ENCODE data around the gene SERTAD2. TPM values are rescaled to one million over a fixed set of nuclear protein-coding genes. Genes with fewer than 3 reads are reported as not detected.

The SERTAD2 gene
- total and polyA plus RNA-seq, 2 of the 4 experiments (the other 2 are of a cell fraction): 5.0 to 11.0 TPM

- Histone ChIP-seq H3K9me1 (ENCODE audit: insufficient read depth, low read length) (no peaks in the 10 kb centered on the region), H3K79me1 (ENCODE audit: low read depth in 1 of 2, low read length in 2 of 2) (no peaks in the 10 kb centered on the region), H4K5ac (ENCODE audit: low read depth, low read length) (no peak overlapping the region), H2BK5ac (ENCODE audit: low read depth, low read length, poor library complexity, severe bottlenecking) (no peak overlapping the region), H3K18ac (ENCODE audit: low read depth, low read length) (no peak overlapping the region), H2AK5ac (ENCODE audit: low read depth, low read length) (no peak overlapping the region), H3K4me2 (ENCODE audit: low read depth, low read length) (no peak overlapping the region), H2BK120ac (ENCODE audit: low read depth, low read length) (no peak overlapping the region), H3K36me3 (ENCODE audit: control insufficient read depth, insufficient read depth, low read length) (no peaks in the 10 kb centered on the region), H3K4me1 (ENCODE audit: control insufficient read depth, insufficient read depth, low read length) (no peaks in the 10 kb centered on the region; the same call in 1 of the 2 replicates), H3K27me3 (ENCODE audit: control insufficient read depth, insufficient read depth, low read length) (peaks cover 42% of the 10 kb centered on the region), H3K4ac (ENCODE audit: low read depth, low read length) (no peak overlapping the region), H2BK15ac (ENCODE audit: low read depth, low read length) (no peak overlapping the region), H3K23ac (ENCODE audit: low read depth, low read length) (no peak overlapping the region), H3K27ac (ENCODE audit: insufficient read depth, low read length) (no peak overlapping the region), H2AK9ac (replicated peaks; ENCODE audit: low read depth, low read length, poor library complexity) (no peak overlapping the region), H4K8ac (ENCODE audit: low read depth in 2 of 2, low read length in 2 of 2) (no peak overlapping the region), H3K14ac (replicated peaks; ENCODE audit: low read depth, low read length) (no peak overlapping the region), H3K4me3 (ENCODE audit: insufficient read depth, low read depth, low read length) (no peak overlapping the region), H2AFZ (replicated peaks; ENCODE audit: low read length, poor library complexity) (no peak overlapping the region), H4K91ac (ENCODE audit: insufficient read depth, low read depth, low read length) (no peak overlapping the region), H4K20me1 (ENCODE audit: insufficient read depth, low read length) (peaks cover 3% of the 10 kb centered on the region; the same call in 1 of the 2 replicates), H3K9ac (ENCODE audit: low read depth, low read length) (no peak overlapping the region), H3K9me3 (ENCODE audit: control insufficient read depth, insufficient read depth, low read length) (no peaks in the 10 kb centered on the region), H3K56ac (ENCODE audit: extremely low read depth, insufficient read depth, low read length) (no peak overlapping the region), H2BK20ac (ENCODE audit: low read depth, low read length) (no peak overlapping the region)
- CTCF ChIA-PET: no interaction called here
- dilution Hi-C loops (cut with HindIII; ENCODE audit: low sequenced_read_pairs, unreplicated experiment) (no loop called here), intact Hi-C loops (cut with micrococcal nuclease) (no loop called here), in situ Hi-C loops (cut with MboI; ENCODE audit: low sequenced_read_pairs) (no loop called here)
- BruUV-seq (replicated peaks): no TSS peak
- POLR2A ChIA-PET (ENCODE audit: unreplicated experiment): no interaction called here
- 93% methylated on average over 2 of the region's 6 CpGs; no CpG with 5 or more reads in 1 of the 2 experiments for WGBS, 2 experiments (ENCODE audit: extremely low coverage in 2 of 2, insufficient read length in 1 of 2)
- TF ChIP-seq FOS (IDR thresholded peaks at IDR 0.05; ENCODE audit: low read depth, low read length) (no peak), MAFK (IDR thresholded peaks at IDR 0.05; ENCODE audit: low read depth, low read length) (no peak), POLR2A (IDR thresholded peaks at IDR 0.05; ENCODE audit: low read depth, low read length) (no peak), CTCF (conservative IDR thresholded peaks at IDR 0.05; ENCODE audit: low read depth, low read length) (no peak), RAD21 (IDR thresholded peaks at IDR 0.05; ENCODE audit: low read length) (no peak)
- no peak for ATAC-seq (ENCODE audit: low read depth)
- DNase-seq: no peak
Observed at GRCh38 chr2:64624108-64624610, 29.6 kb downstream of the SERTAD2 start.
